SU-DHL-6 (cell line): Measurements from ENCODE around the gene VWDE.

Source experiments
- EZH2phosphoT487 ChIP-seq: fragments of 200-600 bp; sonication (generic), shearing (Covaris generic); conservative IDR thresholded peaks from 2 replicates; pipeline ENCODE4 v1.6.1; 2018; ENCODE audit warnings: mild to moderate bottlenecking, antibody characterized with exemption, low read length, moderate library complexity, mixed read lengths
- TF ChIP-seq, protein P1 (sequence below): fragments of 200-600 bp; sonication (generic); IDR thresholded peaks from one replicate; pipeline ENCODE4 v1.5.1; 2017; ENCODE audit warnings: antibody characterized with exemption, mild to moderate bottlenecking, low read length, moderate library complexity; ENCODE audit not compliant: insufficient read depth, poor library complexity, severe bottlenecking

DNA sequence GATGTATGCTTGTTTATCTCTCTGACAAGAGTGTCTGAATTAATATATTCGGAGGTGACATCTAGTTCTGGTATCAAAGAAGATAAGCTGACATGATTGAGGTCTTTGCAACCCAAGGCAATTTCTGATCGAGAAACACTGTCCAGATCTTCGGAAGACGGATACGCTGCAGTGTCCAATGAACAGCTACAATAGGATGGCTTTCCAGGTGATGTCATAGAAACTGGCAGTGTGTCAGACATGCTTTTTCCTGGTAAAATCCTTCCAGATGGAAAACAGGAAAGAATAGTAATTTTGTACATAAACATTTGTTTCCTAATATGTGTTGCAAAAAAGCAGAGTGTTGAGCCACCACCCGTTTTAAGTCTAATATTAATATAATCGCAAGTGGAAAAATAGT, 33.4 kb downstream of the VWDE start:
- TF ChIP-seq, protein P1, sequence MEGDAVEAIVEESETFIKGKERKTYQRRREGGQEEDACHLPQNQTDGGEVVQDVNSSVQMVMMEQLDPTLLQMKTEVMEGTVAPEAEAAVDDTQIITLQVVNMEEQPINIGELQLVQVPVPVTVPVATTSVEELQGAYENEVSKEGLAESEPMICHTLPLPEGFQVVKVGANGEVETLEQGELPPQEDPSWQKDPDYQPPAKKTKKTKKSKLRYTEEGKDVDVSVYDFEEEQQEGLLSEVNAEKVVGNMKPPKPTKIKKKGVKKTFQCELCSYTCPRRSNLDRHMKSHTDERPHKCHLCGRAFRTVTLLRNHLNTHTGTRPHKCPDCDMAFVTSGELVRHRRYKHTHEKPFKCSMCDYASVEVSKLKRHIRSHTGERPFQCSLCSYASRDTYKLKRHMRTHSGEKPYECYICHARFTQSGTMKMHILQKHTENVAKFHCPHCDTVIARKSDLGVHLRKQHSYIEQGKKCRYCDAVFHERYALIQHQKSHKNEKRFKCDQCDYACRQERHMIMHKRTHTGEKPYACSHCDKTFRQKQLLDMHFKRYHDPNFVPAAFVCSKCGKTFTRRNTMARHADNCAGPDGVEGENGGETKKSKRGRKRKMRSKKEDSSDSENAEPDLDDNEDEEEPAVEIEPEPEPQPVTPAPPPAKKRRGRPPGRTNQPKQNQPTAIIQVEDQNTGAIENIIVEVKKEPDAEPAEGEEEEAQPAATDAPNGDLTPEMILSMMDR: no peak
- TF ChIP-seq EZH2phosphoT487: no peak
